BJ (cell line): ENCODE results near the gene DOC2A. TPM values are rescaled to one million over a fixed set of nuclear protein-coding genes. Genes with fewer than 3 reads are reported as not detected.

Experiments used
- CTCF ChIA-PET: fragments of 350-600 bp; formaldehyde crosslinking; extraction: SDS; loops from one replicate; lab custom pipeline; 2021; ENCODE audit warnings: antibody characterized with exemption, inconsistent platforms; lab: Yijun Ruan, JAX
- POLR2A ChIA-PET: fragments of 300-600 bp; sonication (Branson Sonifier 250); formaldehyde crosslinking; extraction: SDS; loops from one replicate; lab custom pipeline; 2021; ENCODE audit warnings: antibody characterized with exemption; lab: Charles Lee
- DNase-seq: peaks from one replicate; pipeline ENCODE4 v3.0.0-alpha.2; 2011; ENCODE audit warnings: low read depth
- H3K27me3 ChIP-seq: 2 replicates; pipeline ENCODE4 v1.6.0; 2011; ENCODE audit warnings: low read length; ENCODE audit not compliant: control insufficient read depth, insufficient read depth
- H3K36me3 ChIP-seq: 2 replicates; pipeline ENCODE4 v1.5.1; 2011; ENCODE audit warnings: low read length; ENCODE audit not compliant: control insufficient read depth, insufficient read depth
- H3K4me3 ChIP-seq: 2 replicates; pipeline ENCODE4 v1.5.1; 2011; ENCODE audit warnings: low read depth, mild to moderate bottlenecking, control low read depth, low read length
- polyA plus RNA-seq: library from polyadenylated mRNA; depleted of rRNA; stranded (reverse); fragments of >200 nt; gene quantifications from 2 replicates; pipeline ENCODE4 v1.2.3, GENCODE V29; 2011
- TF ChIP-seq, protein P1 (sequence below): IDR thresholded peaks from 2 replicates; pipeline ENCODE4 v1.5.1; 2011; ENCODE audit warnings: low read depth, mild to moderate bottlenecking, control low read depth, inconsistent platforms, low read length, moderate library complexity; ENCODE audit not compliant: insufficient read depth

DOC2A gene
- polyA plus RNA-seq, 1 experiment = 0.64 TPM

GRCh38 chr16:30009085-30009862 is 1.6 kb downstream of the DOC2A start:
- no peak for DNase-seq
- Histone ChIP-seq H3K27me3 (peaks cover 11% of the 10 kb centered on the region), H3K4me3 (no peak overlapping the region), H3K36me3 (peaks cover 2% of the 10 kb centered on the region)
- CTCF ChIA-PET = interaction anchor here (0.7 to 1.2 kb wide), 2 partner anchors 23 to 224 kb away, joined by 3 read pairs; no protein-coding TSS in a partner anchor
- POLR2A ChIA-PET = interaction anchor here (0.6 kb wide), 1 partner anchor 11 kb away, joined by 8 read pairs; no protein-coding TSS in a partner anchor
- TF ChIP-seq, protein P1, sequence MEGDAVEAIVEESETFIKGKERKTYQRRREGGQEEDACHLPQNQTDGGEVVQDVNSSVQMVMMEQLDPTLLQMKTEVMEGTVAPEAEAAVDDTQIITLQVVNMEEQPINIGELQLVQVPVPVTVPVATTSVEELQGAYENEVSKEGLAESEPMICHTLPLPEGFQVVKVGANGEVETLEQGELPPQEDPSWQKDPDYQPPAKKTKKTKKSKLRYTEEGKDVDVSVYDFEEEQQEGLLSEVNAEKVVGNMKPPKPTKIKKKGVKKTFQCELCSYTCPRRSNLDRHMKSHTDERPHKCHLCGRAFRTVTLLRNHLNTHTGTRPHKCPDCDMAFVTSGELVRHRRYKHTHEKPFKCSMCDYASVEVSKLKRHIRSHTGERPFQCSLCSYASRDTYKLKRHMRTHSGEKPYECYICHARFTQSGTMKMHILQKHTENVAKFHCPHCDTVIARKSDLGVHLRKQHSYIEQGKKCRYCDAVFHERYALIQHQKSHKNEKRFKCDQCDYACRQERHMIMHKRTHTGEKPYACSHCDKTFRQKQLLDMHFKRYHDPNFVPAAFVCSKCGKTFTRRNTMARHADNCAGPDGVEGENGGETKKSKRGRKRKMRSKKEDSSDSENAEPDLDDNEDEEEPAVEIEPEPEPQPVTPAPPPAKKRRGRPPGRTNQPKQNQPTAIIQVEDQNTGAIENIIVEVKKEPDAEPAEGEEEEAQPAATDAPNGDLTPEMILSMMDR = no peak

DNA sequence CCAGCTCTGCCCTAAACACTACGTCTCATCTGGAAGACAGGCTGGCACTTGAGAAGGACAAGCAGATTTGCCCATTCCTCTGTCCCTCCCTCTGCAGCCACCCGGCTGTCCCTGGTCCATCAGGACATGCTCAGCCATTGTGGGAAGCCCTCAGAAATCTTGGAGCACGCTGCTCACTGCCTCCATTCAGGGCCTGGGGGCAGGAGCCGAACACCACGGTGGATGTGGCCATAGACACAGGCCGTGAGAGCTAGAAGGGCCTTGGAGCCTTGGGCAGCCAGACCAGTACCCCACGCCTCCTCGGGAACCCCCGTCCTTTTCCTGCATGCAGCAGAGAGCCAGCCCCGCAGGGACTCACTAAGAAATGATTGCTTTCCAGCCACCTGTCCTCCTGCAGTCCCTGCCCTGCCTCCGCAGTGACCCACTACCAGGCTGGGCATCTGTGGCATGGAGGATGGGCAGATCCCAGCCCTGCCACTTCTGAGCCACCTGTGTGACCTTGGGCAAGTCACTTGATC is 3.4 kb downstream of the DOC2A start:
- ChIA-PET POLR2A (no interaction called here), CTCF (interaction anchor here (2.2 kb wide), 1 partner anchor 11 kb away, joined by 6 read pairs; no protein-coding TSS in a partner anchor)
- H3K27me3 ChIP-seq = peaks cover 11% of the 10 kb centered on the region
- DNase-seq = no peak
- peaks cover 7% of the 10 kb centered on the region for H3K36me3 ChIP-seq
- H3K4me3 ChIP-seq = no peak overlapping the region
- TF ChIP-seq, protein P1 = no peak

DNA sequence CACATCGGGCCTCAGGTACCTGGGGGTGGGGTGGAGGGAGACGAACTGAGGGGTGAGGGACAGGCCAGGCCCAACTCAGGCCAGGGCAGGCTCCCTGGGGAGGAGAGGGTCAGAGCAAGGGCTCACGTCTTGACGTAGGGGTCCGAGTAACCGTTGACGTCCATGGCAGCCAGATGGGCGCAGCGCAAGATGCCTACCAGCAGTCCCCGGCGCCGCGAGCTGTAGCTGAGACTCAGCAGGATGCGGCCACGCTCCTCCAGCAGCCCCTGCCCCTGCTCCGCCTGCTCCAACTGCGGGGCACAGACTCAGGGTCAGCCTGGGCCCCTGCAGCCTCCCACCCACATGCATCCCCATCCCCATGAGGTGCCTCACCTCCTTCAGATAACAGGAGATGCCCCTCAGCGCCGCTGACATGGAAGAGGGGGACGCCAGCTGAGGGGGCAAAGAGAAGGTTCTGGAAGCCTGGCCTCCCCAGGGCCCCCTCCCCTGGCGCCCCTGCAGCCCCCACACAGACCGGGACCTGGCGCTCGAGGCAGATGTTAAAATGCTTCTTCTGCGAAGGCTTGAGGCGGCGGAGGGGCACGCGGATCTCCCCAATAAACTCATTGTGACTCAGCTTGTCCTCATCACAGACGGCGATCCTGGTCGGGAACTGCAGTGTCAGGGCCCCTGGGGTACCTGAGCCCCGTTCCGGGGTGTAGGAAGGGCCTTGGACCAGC is 4.0 kb downstream of the DOC2A start:
- TF ChIP-seq, protein P1 = no peak
- Histone ChIP-seq H3K27me3 (peaks cover 11% of the 10 kb centered on the region), H3K36me3 (peaks cover 9% of the 10 kb centered on the region), H3K4me3 (no peak overlapping the region)
- DNase-seq = no peak
- ChIA-PET CTCF (interaction anchor here (1.2 to 2.2 kb wide), 2 partner anchors 12 to 106 kb away, joined by 5 to 6 read pairs; partner anchors contain the start of gene ASPHD1), POLR2A (no interaction called here)

DNA sequence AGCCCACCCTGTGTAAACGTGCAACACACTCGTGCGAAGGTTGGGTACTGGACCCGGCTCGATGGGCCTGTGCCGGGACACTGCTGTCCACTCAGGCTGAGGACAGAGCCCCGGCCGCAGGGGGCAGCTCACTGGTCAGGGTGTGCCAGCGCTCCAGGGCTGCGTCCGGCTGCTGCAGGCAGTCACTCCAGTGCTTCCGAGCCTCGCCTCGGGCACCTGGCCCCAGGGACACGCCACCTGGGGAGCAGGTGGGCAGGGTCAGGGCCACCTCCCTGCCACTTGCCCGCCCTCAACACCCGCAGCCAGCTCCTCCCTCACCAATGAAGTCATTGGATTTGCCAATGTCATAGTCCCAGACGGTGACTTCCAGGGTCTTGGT is 4.7 kb downstream of the DOC2A start:
- no peak overlapping the region for H3K4me3 ChIP-seq
- H3K36me3 ChIP-seq = peaks cover 9% of the 10 kb centered on the region
- ChIA-PET CTCF (interaction anchor here (0.6 to 2.2 kb wide), 13 partner anchors 9 to 307 kb away, joined by 3 to 10 read pairs (median 4); partner anchors contain the start of genes ASPHD1 and INO80E), POLR2A (no interaction called here)
- no peak for DNase-seq
- TF ChIP-seq, protein P1 = no peak
- peaks cover 9% of the 10 kb centered on the region for H3K27me3 ChIP-seq
